Measurements from ENCODE around the gene AJUBA.
"Not testable (repeated sequence)": the region's sequence is repeated elsewhere in the genome, so short reads cannot be mapped to it uniquely, and the experiment has no call there.

AJUBA gene

GRCh38 chr14:22982477-22983245, at the start of gene AJUBA:
AJUBA (minus strand) TSS chr14:22982551; CDS start chr14:22982266, 285 bp downstream.
- peak; percentile 38 to 40 for DNase-seq (ENCODE audit: low read depth in 2 of 2, low spot score in 1 of 2)

GRCh38 chr14:23030936-23031335, 48.6 kb upstream of the AJUBA start:
- no peak for DNase-seq (ENCODE audit: low read depth in 2 of 2, low spot score in 1 of 2)

DNA sequence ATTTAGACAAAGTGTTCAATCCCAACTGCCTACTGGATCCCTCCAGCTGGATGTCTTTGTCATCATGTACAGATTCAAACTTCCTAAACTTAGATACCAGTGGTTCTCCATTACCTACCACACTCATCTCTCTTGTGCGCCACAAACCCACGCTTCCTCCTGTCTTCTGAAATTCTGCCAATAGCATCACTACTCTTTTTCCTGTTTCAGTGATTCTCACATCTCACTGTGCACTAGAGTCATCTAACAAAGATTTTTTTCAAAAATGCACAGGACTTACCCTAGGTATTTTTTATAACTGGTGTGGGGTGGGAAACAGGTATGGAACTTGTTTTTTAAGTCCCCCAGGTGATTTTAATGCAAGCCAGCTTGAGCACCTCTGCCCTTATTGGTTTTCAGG, 46.4 kb upstream of the AJUBA start:
- no peak for DNase-seq (ENCODE audit: low read depth in 2 of 2, low spot score in 1 of 2)

- no peak for DNase-seq (ENCODE audit: low read depth in 2 of 2, low spot score in 1 of 2)
Observed at GRCh38 chr14:23025151-23025814, 42.9 kb upstream of the AJUBA start.

GRCh38 chr14:23024612-23025075, 42.3 kb upstream of the AJUBA start:
- no peak for DNase-seq (ENCODE audit: low read depth in 2 of 2, low spot score in 1 of 2)

- no peak for DNase-seq (ENCODE audit: low read depth in 2 of 2, low spot score in 1 of 2)
Observed at GRCh38 chr14:23023795-23024152, 41.4 kb upstream of the AJUBA start.

DNA sequence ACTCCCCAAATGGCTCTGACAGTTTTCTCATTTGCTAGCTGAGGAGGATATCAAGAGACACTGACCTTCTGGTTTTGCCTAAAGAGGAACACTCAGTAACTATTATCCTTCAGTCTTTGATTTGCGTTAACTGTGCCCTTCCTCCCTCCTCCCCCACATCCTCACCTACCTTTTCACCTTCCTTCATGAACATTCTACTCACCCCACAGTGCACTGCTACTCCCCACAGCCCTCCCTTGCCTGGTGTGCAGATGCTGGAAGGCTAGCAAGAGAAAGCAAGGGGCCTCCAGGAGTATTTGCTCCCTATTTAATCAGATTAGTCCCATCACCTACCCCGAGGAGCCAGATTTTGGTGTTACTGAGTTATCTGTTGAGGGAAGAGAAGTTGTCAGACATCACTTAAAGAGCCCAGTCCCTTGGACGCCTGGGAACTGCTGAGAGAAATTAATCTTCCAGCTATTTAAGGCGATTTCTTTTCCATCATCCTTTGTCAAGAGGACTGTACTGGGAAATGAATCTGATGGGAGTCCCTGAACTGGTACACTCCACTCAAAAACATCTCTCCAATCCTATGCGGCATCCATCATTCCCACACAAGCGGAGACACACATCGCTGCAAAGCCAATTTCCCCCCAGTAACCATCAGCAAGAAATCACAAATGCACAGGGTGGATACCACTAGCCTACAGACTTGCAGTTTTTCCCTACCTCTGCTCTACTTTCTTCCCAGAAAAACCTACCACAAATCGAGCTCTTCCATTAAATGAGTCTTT, 40.9 kb upstream of the AJUBA start:
- no peak for DNase-seq (ENCODE audit: low read depth in 2 of 2, low spot score in 1 of 2)

DNA sequence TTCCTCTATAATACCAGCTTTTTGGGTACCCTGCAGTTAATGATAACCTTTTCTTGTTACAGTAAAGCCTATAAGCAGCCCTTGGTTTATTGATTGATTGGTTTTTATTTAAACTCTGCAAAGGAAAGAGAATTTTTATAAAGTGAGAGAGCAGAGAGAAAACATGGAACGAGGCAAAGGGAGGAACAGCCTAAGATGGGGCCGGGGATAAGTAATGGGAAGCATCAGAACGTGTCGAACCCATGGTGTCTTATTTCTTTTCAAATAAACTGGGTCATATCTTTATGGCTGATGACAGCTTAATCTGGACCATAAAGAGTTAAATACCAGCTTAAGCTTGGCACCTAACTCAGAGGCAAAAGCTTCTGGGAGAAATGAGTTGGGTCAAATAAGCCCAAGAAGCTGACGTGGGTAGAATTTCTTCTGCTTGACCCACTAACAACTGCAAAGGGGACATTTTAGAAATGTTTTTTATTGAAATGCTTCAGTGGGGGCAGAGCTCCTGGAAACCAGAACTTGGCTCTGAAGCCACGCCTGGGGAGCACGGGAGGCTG, 39.6 kb upstream of the AJUBA start:
- DNase-seq (ENCODE audit: low read depth in 2 of 2, low spot score in 1 of 2) = no peak

DNA sequence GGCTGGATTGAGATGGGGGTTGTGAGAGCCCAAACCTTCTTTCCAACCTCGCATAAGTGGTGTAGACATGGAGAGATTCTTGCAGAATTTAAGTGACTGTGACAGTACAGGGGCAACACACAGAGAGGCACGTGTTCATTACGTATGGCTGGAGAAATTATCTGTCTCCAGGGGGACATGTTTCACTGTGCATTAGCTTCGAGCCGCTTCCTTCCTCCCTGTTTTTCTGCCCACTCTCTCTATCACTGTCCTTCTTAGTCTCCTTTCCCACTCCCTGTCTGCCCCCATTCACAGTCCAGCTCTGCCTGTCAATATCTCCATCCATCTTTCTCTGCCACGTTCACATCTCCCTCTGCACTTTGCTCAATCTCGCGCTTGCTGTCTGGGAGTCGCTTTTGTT, 39.1 kb upstream of the AJUBA start:
- no peak for DNase-seq (ENCODE audit: low read depth in 2 of 2, low spot score in 1 of 2)

DNA sequence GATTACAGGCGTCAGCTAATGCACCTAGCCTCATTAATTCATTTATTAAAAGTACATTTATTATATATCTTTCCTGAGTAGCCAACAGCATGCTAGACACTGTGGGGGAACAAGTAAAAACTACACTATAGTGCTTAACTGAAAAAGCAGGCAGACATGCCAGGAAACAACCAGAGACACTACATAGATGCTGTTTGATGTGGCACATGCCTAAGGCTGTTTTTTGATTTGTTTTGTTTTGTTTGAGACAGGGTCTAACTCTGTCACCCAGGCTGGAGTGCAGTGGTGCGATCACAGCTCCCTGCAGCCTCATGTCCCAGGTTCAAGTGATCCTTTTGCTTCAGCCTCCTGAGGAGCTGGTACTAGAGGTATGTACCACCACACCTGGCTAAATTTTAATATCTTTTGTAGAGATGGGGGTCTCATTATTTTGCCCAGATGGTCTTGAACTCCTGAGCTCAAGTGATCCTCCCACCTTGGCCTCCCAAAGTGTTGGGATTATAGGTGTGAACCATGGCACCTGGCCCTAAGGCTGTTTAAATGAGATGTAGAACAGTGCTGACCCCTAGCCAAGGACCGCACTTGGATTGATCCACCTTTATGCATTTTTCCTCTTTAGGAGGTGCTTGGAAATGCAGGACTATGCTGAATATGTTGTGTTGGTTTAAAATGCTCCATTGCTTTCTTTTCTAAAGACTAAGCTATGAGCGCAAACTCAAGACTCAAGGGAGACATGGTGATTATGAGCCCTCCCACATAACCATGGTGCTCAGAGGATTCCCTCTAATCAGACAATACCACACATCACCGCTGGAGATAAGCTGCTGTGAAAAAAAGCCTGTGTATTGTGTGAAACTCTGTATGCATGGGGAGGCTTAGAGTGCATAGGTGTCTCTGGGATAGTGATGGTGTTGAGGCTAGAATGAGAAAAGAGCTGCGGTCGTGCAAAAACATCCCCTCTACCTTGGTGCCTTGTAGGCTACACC, 38.1 kb upstream of the AJUBA start:
- no peak for DNase-seq (ENCODE audit: low read depth in 2 of 2, low spot score in 1 of 2)

DNA sequence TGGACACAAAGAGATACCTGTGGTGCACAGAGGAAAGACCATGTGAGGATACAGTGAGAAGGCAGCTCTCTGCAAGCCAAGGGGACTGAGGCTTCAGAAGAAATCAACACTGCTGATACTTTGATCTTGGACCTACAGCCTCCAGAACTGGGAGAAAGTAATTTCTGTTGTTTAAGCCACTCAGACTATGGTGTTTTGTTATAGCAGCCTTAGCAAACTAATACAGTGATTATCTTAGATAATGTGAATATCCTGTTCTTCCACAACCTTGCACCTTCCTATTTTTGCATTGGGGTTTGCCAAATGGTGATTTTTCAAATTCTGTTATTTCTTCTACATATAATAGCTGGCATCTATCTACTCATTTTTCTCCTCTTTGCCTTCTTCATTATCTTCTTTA, 35.8 kb upstream of the AJUBA start:
- no peak for DNase-seq (ENCODE audit: low read depth in 2 of 2, low spot score in 1 of 2)

- no peak for DNase-seq (ENCODE audit: low read depth in 2 of 2, low spot score in 1 of 2)
Observed at GRCh38 chr14:23017091-23017490, 34.7 kb upstream of the AJUBA start.

- DNase-seq (ENCODE audit: low read depth in 2 of 2, low spot score in 1 of 2) = no peak
Observed at GRCh38 chr14:23015618-23016017, 33.3 kb upstream of the AJUBA start.

DNA sequence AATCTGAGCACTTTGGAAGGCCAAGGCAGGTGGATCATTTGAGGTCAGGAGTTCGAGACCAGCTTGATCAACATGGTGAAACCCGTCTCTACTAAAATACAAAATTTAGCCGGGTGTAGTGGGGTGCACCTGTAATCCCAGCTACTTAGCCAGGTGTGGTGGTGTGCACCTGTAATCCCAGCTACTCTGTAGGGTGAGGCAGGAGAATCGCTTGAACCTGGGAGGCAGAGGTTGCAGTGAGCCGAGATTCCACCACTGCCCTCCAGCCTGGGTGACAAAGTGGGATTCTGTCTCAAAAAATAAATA, 31.4 kb upstream of the AJUBA start:
- DNase-seq (ENCODE audit: low read depth in 2 of 2, low spot score in 1 of 2) = not testable (repeated sequence)

GRCh38 chr14:23013054-23013748, 30.9 kb upstream of the AJUBA start:
- DNase-seq (ENCODE audit: low read depth in 2 of 2, low spot score in 1 of 2) = no peak

GRCh38 chr14:23009939-23010726, 27.8 kb upstream of the AJUBA start, which contains the start of gene C14orf93:
C14orf93 (minus strand) TSS chr14:23010143; CDS start chr14:22999023, 11,120 bp downstream.
- peak; percentile 49 to 68 for DNase-seq (ENCODE audit: low read depth in 2 of 2, low spot score in 1 of 2)

GRCh38 chr14:23009483-23009938, 27.2 kb upstream of the AJUBA start:
- DNase-seq (ENCODE audit: low read depth in 2 of 2, low spot score in 1 of 2) = no peak

- no peak for DNase-seq (ENCODE audit: low read depth in 2 of 2, low spot score in 1 of 2)
Observed at GRCh38 chr14:23008831-23009230, 26.5 kb upstream of the AJUBA start.
